ENCODE results near the gene CMIP. TPM values are rescaled to one million over a fixed set of nuclear protein-coding genes. Genes with fewer than 3 reads are reported as not detected.

Gene CMIP
- polyA plus RNA-seq, 1 of the 3 experiments (the other 2 are of a cell fraction) = 5.4 TPM

DNA sequence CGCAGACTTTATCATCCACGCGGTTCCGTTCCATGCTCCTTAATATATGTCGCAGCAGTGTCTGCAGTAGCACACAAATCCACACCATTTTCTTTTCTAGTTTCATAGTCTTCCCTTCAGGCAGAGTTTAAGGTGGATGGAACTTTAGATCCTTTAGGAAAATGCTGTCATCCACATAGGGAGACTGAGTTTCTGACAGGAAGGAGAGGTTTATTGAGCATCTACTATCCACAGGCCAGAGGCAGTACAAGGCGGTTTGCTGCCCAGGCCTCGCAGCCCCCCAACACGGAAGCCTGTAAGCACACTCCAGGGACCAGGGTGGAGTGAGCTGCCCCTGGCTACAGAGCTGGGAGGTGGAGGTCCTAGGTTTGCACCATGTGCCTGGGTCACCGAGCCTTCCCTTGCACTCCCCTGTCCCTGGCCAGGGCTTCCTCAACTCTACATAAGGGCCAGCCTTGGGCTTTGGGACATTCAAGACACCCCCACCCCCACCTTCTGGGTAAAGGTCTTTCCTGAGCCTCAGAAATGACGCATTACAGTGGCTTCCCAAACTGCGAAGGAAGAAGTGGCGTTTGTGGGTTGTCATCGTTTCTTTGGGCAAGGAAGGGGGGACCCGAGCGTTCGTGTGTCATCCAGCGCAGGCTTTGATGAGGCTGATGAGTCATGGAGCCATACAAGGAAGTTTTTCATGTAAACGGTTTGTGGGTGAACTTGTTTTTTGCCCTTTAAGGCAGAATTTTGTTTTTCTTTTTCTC lies 188.0 kb downstream of the CMIP start:
- no peak overlapping the region for H3K4me2 ChIP-seq
- H3K36me3 ChIP-seq (replicated peaks in 1 of 2; ENCODE audit: control insufficient read depth in 1 of 2, insufficient read depth in 2 of 2, low read length in 1 of 2) = no peaks in the 10 kb centered on the region
- ChIA-PET CTCF (interaction anchor here (1.4 to 1.6 kb wide), 2 partner anchors 11 to 64 kb away, joined by 3 to 4 read pairs; no protein-coding TSS in a partner anchor), POLR2A (no interaction called here)
- 0 out of 4 replicates have a peak overlapping the region, but pooled peaks of 1 of the 2 experiments have one; percentile 22 for H3K27ac ChIP-seq (ENCODE audit: low read depth in 2 of 2, low read length in 1 of 2)
- 77% methylated on average over 16 of the region's 18 CpGs for WGBS (ENCODE audit: low lambda C conversion rate)
- peaks cover 5 to 12% of the 10 kb centered on the region in 2 experiments; a peak in 1 of 4 replicates for H3K4me1 ChIP-seq (ENCODE audit: control insufficient read depth in 1 of 2, insufficient read depth in 2 of 2, low read depth in 1 of 2, low read length in 1 of 2)
- H3K9me2 ChIP-seq = no peaks in the 10 kb centered on the region
- TF ChIP-seq NFIC (IDR thresholded peaks at IDR 0.05; ENCODE audit: borderline replicate concordance) (no peak), FOSL2 (IDR thresholded peaks at IDR 0.05; ENCODE audit: borderline replicate concordance, low read depth) (peak; percentile 51; the same call in 1 of the 2 replicates)
- H4K20me1 ChIP-seq (ENCODE audit: insufficient read depth) = peaks cover 7% of the 10 kb centered on the region; the same call in 1 of the 2 replicates
- no peak overlapping the region for H3K4me3 ChIP-seq (ENCODE audit: low read depth in 2 of 2, low read length in 1 of 2)
- no peak overlapping the region for H3K9ac ChIP-seq
- no peak overlapping the region for H2AFZ ChIP-seq (ENCODE audit: low read depth)
- no peaks in the 10 kb centered on the region for H3K27me3 ChIP-seq (ENCODE audit: insufficient read depth)
- no peak for DNase-seq
- no peaks in the 10 kb centered on the region for H3K9me3 ChIP-seq
- no peaks in the 10 kb centered on the region for H3F3A ChIP-seq (replicated peaks; ENCODE audit: insufficient read depth)
- no peaks in the 10 kb centered on the region for H3K79me2 ChIP-seq (ENCODE audit: insufficient read depth)

DNA sequence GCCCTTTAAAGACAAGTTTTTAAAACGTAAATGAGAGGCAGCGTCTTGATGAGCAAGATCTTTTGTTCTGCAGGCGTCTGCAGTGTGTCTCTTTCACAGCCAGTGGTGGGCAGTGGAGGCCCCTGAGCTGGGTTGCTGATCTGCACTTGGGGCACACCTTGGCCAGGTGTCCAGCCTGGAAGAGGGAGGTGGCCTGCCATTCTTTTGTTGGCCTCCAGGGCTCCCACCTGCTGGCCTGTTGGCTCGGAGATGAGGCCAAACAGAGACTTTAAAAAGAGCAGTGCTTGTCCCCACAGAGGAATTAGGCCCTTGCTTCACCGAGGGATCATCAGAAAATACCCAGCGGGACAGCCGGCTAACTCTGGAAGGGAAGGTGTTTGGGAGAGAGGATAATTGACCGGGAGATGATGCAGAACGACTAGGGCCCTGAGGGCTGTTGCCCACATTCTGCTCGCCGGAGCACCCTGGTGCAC lies 188.6 kb downstream of the CMIP start:
- H4K20me1 ChIP-seq (ENCODE audit: insufficient read depth) = peaks cover 7% of the 10 kb centered on the region; the same call in 1 of the 2 replicates

More for the DNA sequence above, 188.6 kb downstream of the CMIP start:
- Histone ChIP-seq H3K4me2 (no peak overlapping the region), H3K4me3 (ENCODE audit: low read depth in 2 of 2, low read length in 1 of 2) (no peak overlapping the region), H3K9me3 (no peaks in the 10 kb centered on the region), H3F3A (replicated peaks; ENCODE audit: insufficient read depth) (no peaks in the 10 kb centered on the region), H3K36me3 (replicated peaks in 1 of 2; ENCODE audit: control insufficient read depth in 1 of 2, insufficient read depth in 2 of 2, low read length in 1 of 2) (no peaks in the 10 kb centered on the region), H3K79me2 (ENCODE audit: insufficient read depth) (no peaks in the 10 kb centered on the region), H3K27me3 (ENCODE audit: insufficient read depth) (no peaks in the 10 kb centered on the region), H3K9me2 (no peaks in the 10 kb centered on the region), H2AFZ (ENCODE audit: low read depth) (no peak overlapping the region), H3K4me1 (ENCODE audit: control insufficient read depth in 1 of 2, insufficient read depth in 2 of 2, low read depth in 1 of 2, low read length in 1 of 2) (peaks cover 5 to 14% of the 10 kb centered on the region in 2 experiments; a peak in 1 of 4 replicates), H3K27ac (ENCODE audit: low read depth in 2 of 2, low read length in 1 of 2) (0 out of 4 replicates have a peak overlapping the region, but pooled peaks of 1 of the 2 experiments have one; percentile 22), H3K9ac (no peak overlapping the region)
- ChIA-PET CTCF (interaction anchor here (1.3 to 1.6 kb wide), 2 partner anchors 12 to 16 kb away, joined by 3 to 4 read pairs; no protein-coding TSS in a partner anchor), POLR2A (no interaction called here)
- TF ChIP-seq FOXM1 (IDR thresholded peaks at IDR 0.05; ENCODE audit: low read depth) (no peak), SIN3A (IDR thresholded peaks at IDR 0.05; ENCODE audit: borderline replicate concordance, low read depth, low read length) (no peak), GABPA (IDR thresholded peaks at IDR 0.05; ENCODE audit: low read depth) (no peak), GATA2 (CRISPR knock-in tag; IDR thresholded peaks at IDR 0.05) (no peak), TCF12 (IDR thresholded peaks at IDR 0.05) (no peak)
- TF ChIP-seq, protein P1, sequence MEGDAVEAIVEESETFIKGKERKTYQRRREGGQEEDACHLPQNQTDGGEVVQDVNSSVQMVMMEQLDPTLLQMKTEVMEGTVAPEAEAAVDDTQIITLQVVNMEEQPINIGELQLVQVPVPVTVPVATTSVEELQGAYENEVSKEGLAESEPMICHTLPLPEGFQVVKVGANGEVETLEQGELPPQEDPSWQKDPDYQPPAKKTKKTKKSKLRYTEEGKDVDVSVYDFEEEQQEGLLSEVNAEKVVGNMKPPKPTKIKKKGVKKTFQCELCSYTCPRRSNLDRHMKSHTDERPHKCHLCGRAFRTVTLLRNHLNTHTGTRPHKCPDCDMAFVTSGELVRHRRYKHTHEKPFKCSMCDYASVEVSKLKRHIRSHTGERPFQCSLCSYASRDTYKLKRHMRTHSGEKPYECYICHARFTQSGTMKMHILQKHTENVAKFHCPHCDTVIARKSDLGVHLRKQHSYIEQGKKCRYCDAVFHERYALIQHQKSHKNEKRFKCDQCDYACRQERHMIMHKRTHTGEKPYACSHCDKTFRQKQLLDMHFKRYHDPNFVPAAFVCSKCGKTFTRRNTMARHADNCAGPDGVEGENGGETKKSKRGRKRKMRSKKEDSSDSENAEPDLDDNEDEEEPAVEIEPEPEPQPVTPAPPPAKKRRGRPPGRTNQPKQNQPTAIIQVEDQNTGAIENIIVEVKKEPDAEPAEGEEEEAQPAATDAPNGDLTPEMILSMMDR (IDR thresholded peaks at IDR 0.05) = peak; percentile 12; the same call in 1 of the 2 replicates
- TF ChIP-seq, protein P2, sequence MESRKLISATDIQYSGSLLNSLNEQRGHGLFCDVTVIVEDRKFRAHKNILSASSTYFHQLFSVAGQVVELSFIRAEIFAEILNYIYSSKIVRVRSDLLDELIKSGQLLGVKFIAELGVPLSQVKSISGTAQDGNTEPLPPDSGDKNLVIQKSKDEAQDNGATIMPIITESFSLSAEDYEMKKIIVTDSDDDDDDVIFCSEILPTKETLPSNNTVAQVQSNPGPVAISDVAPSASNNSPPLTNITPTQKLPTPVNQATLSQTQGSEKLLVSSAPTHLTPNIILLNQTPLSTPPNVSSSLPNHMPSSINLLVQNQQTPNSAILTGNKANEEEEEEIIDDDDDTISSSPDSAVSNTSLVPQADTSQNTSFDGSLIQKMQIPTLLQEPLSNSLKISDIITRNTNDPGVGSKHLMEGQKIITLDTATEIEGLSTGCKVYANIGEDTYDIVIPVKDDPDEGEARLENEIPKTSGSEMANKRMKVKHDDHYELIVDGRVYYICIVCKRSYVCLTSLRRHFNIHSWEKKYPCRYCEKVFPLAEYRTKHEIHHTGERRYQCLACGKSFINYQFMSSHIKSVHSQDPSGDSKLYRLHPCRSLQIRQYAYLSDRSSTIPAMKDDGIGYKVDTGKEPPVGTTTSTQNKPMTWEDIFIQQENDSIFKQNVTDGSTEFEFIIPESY (IDR thresholded peaks at IDR 0.05; ENCODE audit: borderline replicate concordance, low read depth) = no peak
- 78% methylated on average over 9 of the region's 11 CpGs for WGBS (ENCODE audit: low lambda C conversion rate)
- no peak for DNase-seq

Measured in SK-N-SH (cell line).